ENCODE measurements around the gene ELL2.
"Not testable (repeated sequence)": the region's sequence is repeated elsewhere in the genome, so short reads cannot be mapped to it uniquely, and the experiment has no call there.

The ELL2 gene

GRCh38 chr5:95870105-95870672 lies 91.5 kb downstream of the ELL2 start:
- no peak for TF ChIP-seq CTCF (IDR thresholded peaks at IDR 0.05; ENCODE audit: insufficient read depth, low read length, poor library complexity, severe bottlenecking)
- H3K27me3 ChIP-seq (replicated peaks; ENCODE audit: control insufficient read depth, insufficient read depth, low read length): no peaks in the 10 kb centered on the region
- peak; percentile 72 for DNase-seq (ENCODE audit: extremely low read depth, insufficient read length)
- H3K4me3 ChIP-seq (replicated peaks; ENCODE audit: low read depth, low read length): no peak overlapping the region; the same call in 1 of the 2 replicates
- H3K36me3 ChIP-seq (ENCODE audit: control insufficient read depth, insufficient read depth, low read length): no peaks in the 10 kb centered on the region

- not testable (repeated sequence) for H3K27me3 ChIP-seq (replicated peaks; ENCODE audit: control insufficient read depth, insufficient read depth, low read length); H3K36me3 ChIP-seq (ENCODE audit: control insufficient read depth, insufficient read depth, low read length); H3K4me3 ChIP-seq (replicated peaks; ENCODE audit: low read depth, low read length)
- peak; percentile 57 for DNase-seq (ENCODE audit: extremely low read depth, insufficient read length)
Observed at GRCh38 chr5:95869173-95869855, 92.3 kb downstream of the ELL2 start.

GRCh38 chr5:95868136-95868535 lies 93.5 kb downstream of the ELL2 start:
- Histone ChIP-seq H3K36me3 (ENCODE audit: control insufficient read depth, insufficient read depth, low read length) (no peaks in the 10 kb centered on the region), H3K27me3 (replicated peaks; ENCODE audit: control insufficient read depth, insufficient read depth, low read length) (no peaks in the 10 kb centered on the region), H3K4me3 (replicated peaks; ENCODE audit: low read depth, low read length) (no peak overlapping the region)
- no peak for TF ChIP-seq CTCF (IDR thresholded peaks at IDR 0.05; ENCODE audit: insufficient read depth, low read length, poor library complexity, severe bottlenecking)
- DNase-seq (ENCODE audit: extremely low read depth, insufficient read length): no peak

GRCh38 chr5:95866435-95867040 lies 95.1 kb downstream of the ELL2 start:
- TF ChIP-seq CTCF (IDR thresholded peaks at IDR 0.05; ENCODE audit: insufficient read depth, low read length, poor library complexity, severe bottlenecking): no peak

GRCh38 chr5:95864944-95865504 lies 96.6 kb downstream of the ELL2 start:
- H3K4me3 ChIP-seq (replicated peaks; ENCODE audit: low read depth, low read length): no peak overlapping the region
- no peak for DNase-seq (ENCODE audit: extremely low read depth, insufficient read length)
- no peaks in the 10 kb centered on the region for H3K36me3 ChIP-seq (ENCODE audit: control insufficient read depth, insufficient read depth, low read length)
- TF ChIP-seq CTCF (IDR thresholded peaks at IDR 0.05; ENCODE audit: insufficient read depth, low read length, poor library complexity, severe bottlenecking): no peak
- H3K27me3 ChIP-seq (replicated peaks; ENCODE audit: control insufficient read depth, insufficient read depth, low read length): no peaks in the 10 kb centered on the region

More at GRCh38 chr5:95866435-95867040, 95.1 kb downstream of the ELL2 start:
- Histone ChIP-seq H3K27me3 (replicated peaks; ENCODE audit: control insufficient read depth, insufficient read depth, low read length) (no peaks in the 10 kb centered on the region), H3K4me3 (replicated peaks; ENCODE audit: low read depth, low read length) (no peak overlapping the region), H3K36me3 (ENCODE audit: control insufficient read depth, insufficient read depth, low read length) (no peaks in the 10 kb centered on the region)
- DNase-seq (ENCODE audit: extremely low read depth, insufficient read length): peak; percentile 46

GRCh38 chr5:95864456-95864855 lies 97.2 kb downstream of the ELL2 start:
- no peaks in the 10 kb centered on the region for H3K36me3 ChIP-seq (ENCODE audit: control insufficient read depth, insufficient read depth, low read length)
- H3K27me3 ChIP-seq (replicated peaks; ENCODE audit: control insufficient read depth, insufficient read depth, low read length): no peaks in the 10 kb centered on the region
- DNase-seq (ENCODE audit: extremely low read depth, insufficient read length): no peak
- H3K4me3 ChIP-seq (replicated peaks; ENCODE audit: low read depth, low read length): no peak overlapping the region
- no peak for TF ChIP-seq CTCF (IDR thresholded peaks at IDR 0.05; ENCODE audit: insufficient read depth, low read length, poor library complexity, severe bottlenecking)

Measured in GM06990 (cell line).